Fibroblast of the aortic adventitia (primary cell): ENCODE results near the gene SNRNP200. TPM values are rescaled to one million over a fixed set of nuclear protein-coding genes. Genes with fewer than 3 reads are reported as not detected.
A peak's percentile ranks its signal among the peaks of the same experiment; 100 is the strongest.

Source experiments
- DNase-seq: peaks from one replicate; pipeline ENCODE4 v3.0.0-alpha.2; 2010; ENCODE audit warnings: low read depth
- H3K4me3 ChIP-seq: 2 replicates; pipeline ENCODE4 v1.5.1; 2011; ENCODE audit warnings: low read depth, mild to moderate bottlenecking, control low read depth, low read length, moderate library complexity
- CTCF ChIP-seq: IDR thresholded peaks from 2 replicates; pipeline ENCODE4 v1.5.1; 2011; ENCODE audit warnings: mild to moderate bottlenecking, low read length, control low read depth, inconsistent platforms; ENCODE audit not compliant: insufficient read depth
- total RNA-seq: library from RNA; depleted of rRNA; stranded (reverse); fragments of >200 nt; gene quantifications from 2 replicates; pipeline ENCODE4 v1.2.3, GENCODE V29; 2012; ENCODE audit warnings: low replicate concordance

Gene SNRNP200
- total RNA-seq, 1 donor: 39.3 TPM

DNA sequence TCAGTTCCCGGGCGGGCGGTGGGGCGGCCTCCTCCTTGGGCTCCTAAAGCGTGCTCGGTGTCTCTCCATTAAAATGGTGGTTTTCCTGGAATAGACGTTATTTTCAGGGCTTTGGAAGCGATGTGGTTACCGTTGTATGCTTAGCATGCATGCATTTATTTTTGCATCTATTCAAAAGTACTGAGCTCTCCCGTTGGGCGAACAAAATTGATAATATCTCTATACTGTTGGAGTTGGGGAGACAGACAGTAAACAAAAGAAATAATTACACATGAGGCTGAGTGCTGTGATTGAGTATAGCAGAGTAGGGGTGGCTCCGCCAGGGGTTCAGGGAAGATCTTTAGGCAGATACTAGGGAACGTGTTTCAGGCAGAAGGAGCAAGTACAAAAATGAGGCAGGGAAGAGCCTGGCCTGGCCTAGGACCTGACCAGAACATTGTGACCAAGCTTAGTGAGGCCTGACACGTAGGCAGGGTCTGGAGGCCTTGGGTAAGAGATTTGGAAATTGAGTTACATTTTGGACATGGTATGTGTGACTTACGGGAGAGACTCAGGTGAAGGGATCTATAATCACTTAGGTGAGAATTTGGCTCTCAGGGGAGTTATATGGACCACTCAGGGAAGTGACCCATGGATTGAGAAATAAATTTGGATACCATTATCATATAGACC is 30.9 kb upstream of the SNRNP200 start:
- no peak for TF ChIP-seq CTCF
- no peak for DNase-seq
- H3K4me3 ChIP-seq: peak overlapping the region; percentile 88

DNA sequence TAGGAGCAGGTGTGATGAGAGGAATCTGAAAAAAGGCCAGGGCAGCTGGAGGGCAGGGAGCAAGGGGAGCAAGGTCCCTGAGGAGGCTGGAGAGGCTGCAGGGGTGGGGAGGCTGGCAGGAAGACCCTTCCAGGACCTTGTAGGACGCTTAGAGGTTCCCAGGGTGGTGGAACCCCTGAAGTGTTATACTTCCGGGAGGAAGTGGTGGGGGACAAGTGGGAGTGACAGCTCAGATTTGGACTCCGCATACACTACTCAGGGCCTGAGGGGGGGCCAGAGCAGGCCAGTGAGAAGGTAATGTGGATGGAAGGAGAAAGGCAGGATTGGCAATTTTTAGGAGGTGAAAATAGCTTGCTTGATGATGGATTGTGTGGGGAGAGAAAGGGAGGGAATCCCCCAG is 28.4 kb upstream of the SNRNP200 start:
- no peak overlapping the region for H3K4me3 ChIP-seq
- TF ChIP-seq CTCF: no peak
- DNase-seq: no peak

DNA sequence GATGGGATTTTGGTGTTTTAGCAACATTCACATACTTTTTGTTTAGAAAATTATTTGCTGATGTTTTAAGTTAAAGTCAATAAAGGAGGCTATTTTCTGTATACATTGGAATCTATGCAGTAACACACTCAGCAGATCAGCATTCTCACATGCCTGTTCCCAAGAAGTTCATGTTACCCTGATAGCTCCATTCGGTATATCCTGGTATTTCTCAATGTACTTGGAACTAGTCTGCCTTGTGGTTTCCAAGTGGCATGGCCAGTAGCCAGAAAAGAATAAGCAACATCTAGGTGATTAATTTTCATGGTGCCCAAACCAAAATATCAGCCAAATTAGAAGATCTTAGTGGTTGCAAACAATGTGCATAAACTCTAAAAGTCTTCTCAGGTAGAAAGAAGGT is 25.1 kb upstream of the SNRNP200 start:
- no peak for TF ChIP-seq CTCF
- peak; percentile 68 for DNase-seq
- H3K4me3 ChIP-seq: no peak overlapping the region

GRCh38 chr2:96329874-96330273 is 24.5 kb upstream of the SNRNP200 start:
- H3K4me3 ChIP-seq: no peak overlapping the region
- no peak for DNase-seq
- no peak for TF ChIP-seq CTCF

GRCh38 chr2:96329456-96329855 is 24.1 kb upstream of the SNRNP200 start:
- peak; percentile 81 for DNase-seq
- no peak overlapping the region for H3K4me3 ChIP-seq
- no peak for TF ChIP-seq CTCF

DNA sequence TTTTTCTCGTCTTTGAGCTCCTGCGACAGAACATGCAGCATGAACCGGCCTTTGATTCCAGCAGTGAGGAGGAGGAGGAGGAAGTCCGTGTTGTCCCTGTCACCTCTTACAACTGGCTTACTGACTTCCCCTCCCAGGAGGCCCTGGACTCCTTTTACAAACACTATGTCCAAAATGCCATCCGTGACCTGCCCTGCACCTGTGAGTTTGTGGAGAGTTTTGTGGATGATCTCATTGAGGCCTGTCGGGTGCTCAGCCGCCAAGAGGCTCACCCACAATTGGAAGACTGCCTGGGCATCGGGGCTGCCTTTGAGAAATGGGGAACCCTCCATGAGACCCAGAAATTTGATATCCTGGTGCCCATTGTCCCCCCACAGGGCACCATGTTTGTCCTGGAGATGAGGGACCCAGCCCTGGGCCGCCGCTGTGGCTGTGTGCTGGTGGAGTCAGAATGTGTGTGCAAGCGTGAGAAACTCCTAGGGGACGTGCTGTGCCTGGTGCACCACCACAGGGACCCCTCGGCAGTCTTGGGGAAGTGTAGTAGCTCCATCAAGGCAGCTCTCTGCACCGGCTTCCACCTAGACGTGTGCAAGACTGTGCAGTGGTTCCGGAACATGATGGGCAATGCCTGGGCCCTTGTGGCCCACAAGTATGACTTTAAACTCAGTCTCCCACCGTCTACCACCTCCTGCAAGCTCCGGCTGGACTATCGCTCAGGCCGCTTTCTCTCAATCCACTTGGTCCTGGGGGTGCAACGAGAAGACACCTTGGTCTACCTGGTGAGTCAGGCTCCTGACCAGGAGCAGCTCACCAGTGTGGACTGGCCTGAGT is 21.9 kb upstream of the SNRNP200 start:
- no peak for DNase-seq
- H3K4me3 ChIP-seq: no peak overlapping the region
- TF ChIP-seq CTCF: no peak
